ENCODE measurements around the gene SOS1. TPM values are rescaled to one million over a fixed set of nuclear protein-coding genes. Genes with fewer than 3 reads are reported as not detected.

Gene SOS1
- total RNA-seq, 1 donor from 2014 or later = 8.2 TPM

DNA sequence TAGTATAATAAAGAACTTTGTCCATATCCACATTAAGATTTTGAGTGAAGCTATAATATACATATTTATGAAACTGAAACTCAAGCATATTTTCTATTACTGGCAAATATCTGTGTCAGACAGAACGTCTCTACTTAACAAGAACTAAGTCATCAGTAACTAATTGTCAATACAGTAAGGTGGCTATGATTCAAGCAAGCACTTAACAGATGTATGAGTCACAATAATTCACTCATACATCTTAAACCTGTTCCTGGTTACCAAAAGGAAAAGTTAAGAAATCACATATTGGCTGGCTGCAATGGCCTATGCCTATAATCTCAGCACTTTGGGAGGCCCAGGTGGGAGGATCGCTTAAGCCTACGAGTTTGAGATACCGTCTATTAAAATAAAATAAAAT, 96.0 kb downstream of the SOS1 start:
- H3K36me3 ChIP-seq (ENCODE audit: control insufficient read depth, insufficient read depth, low read length) = peaks cover 2% of the 10 kb centered on the region
- H3K4me3 ChIP-seq (ENCODE audit: low read depth, low read length) = no peak overlapping the region
- DNase-seq (ENCODE audit: low read depth) = peak; percentile 94
- no peaks in the 10 kb centered on the region for H3K27me3 ChIP-seq (ENCODE audit: control insufficient read depth, insufficient read depth, low read length)
- no peak for FAIRE-seq
- TF ChIP-seq, protein P1, sequence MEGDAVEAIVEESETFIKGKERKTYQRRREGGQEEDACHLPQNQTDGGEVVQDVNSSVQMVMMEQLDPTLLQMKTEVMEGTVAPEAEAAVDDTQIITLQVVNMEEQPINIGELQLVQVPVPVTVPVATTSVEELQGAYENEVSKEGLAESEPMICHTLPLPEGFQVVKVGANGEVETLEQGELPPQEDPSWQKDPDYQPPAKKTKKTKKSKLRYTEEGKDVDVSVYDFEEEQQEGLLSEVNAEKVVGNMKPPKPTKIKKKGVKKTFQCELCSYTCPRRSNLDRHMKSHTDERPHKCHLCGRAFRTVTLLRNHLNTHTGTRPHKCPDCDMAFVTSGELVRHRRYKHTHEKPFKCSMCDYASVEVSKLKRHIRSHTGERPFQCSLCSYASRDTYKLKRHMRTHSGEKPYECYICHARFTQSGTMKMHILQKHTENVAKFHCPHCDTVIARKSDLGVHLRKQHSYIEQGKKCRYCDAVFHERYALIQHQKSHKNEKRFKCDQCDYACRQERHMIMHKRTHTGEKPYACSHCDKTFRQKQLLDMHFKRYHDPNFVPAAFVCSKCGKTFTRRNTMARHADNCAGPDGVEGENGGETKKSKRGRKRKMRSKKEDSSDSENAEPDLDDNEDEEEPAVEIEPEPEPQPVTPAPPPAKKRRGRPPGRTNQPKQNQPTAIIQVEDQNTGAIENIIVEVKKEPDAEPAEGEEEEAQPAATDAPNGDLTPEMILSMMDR (IDR thresholded peaks at IDR 0.05; ENCODE audit: insufficient read depth, low read length, severe bottlenecking) = no peak

DNA sequence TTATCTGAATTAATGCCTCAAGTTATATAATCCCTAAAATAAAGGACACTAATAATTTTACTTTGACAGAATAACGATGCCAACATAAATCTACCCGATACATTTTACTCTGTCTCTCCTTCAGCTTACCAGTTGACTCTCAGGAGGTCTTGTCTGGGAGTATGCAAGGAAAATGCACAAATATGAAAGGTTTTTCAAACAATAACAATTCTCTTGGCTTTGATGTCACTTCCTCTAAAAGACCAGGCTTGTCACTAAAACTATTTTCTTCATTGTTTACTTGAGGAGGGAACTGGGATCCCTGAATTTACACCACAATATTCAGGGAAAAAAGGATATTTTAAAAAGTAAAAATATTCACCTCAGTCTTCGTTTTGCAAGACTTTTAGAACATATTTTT, 97.2 kb downstream of the SOS1 start:
- Histone ChIP-seq H3K4me3 (ENCODE audit: low read depth, low read length) (no peak overlapping the region), H3K36me3 (ENCODE audit: control insufficient read depth, insufficient read depth, low read length) (peaks cover 2% of the 10 kb centered on the region), H3K27me3 (ENCODE audit: control insufficient read depth, insufficient read depth, low read length) (no peaks in the 10 kb centered on the region)
- DNase-seq (ENCODE audit: low read depth) (no peak), FAIRE-seq (no peak)
- TF ChIP-seq, protein P1 (IDR thresholded peaks at IDR 0.05; ENCODE audit: insufficient read depth, low read length, severe bottlenecking) = no peak

DNA sequence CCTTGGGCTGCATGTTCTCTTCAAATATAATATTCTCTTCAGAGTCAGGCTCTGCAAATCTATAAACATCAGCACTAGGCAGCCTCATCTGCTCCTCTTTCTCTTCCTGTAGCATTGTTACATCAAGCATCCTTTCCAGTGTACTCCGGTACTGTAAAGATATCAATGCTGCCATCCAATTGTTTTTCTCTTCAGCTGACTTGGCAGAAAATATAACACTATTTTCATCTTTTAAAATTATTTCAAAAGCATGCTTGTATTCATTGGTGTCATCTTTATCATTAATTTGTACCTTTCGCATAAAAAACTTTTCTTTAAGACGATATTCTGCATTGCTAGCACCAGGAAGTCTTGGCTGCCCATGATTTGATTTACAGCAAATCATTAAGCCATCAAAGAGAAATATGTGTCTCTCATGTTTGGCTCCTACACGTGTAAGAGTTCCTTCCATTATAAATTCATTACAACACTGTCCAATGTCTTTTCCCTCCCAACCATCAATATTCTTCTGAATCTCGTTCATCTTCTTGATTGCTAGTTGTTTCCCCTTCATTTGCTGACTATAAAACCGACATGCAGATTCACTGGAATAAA, 98.1 kb downstream of the SOS1 start:
- Histone ChIP-seq H3K4me3 (ENCODE audit: low read depth, low read length) (no peak overlapping the region), H3K27me3 (ENCODE audit: control insufficient read depth, insufficient read depth, low read length) (no peaks in the 10 kb centered on the region), H3K36me3 (ENCODE audit: control insufficient read depth, insufficient read depth, low read length) (peaks cover 2% of the 10 kb centered on the region)
- no peak for FAIRE-seq
- TF ChIP-seq, protein P1 (IDR thresholded peaks at IDR 0.05; ENCODE audit: insufficient read depth, low read length, severe bottlenecking) = no peak
- no peak for DNase-seq (ENCODE audit: low read depth)

DNA sequence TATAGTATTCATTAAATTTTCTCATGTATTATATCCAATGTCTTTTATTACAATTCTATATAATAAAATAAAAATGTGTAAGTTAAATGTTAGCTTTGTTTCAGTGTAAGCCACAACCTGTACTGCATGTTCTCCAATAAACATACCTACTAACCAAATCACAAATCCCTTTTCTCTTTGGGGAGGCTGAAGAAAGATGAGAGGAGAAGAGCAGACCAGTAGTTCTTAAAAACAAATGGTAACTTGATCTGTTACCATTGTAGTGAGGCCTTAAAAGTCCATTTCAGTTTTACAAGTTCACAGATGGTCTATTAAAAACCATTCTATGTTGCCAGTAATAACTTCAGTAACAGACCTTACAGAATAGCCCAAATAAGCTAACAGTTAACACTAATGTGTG, 100.5 kb downstream of the SOS1 start:
- FAIRE-seq = no peak
- DNase-seq (ENCODE audit: low read depth) = no peak
- Histone ChIP-seq H3K27me3 (ENCODE audit: control insufficient read depth, insufficient read depth, low read length) (no peaks in the 10 kb centered on the region), H3K36me3 (ENCODE audit: control insufficient read depth, insufficient read depth, low read length) (peaks cover 2% of the 10 kb centered on the region), H3K4me3 (ENCODE audit: low read depth, low read length) (no peak overlapping the region)
- TF ChIP-seq, protein P1 (IDR thresholded peaks at IDR 0.05; ENCODE audit: insufficient read depth, low read length, severe bottlenecking) = no peak

DNA sequence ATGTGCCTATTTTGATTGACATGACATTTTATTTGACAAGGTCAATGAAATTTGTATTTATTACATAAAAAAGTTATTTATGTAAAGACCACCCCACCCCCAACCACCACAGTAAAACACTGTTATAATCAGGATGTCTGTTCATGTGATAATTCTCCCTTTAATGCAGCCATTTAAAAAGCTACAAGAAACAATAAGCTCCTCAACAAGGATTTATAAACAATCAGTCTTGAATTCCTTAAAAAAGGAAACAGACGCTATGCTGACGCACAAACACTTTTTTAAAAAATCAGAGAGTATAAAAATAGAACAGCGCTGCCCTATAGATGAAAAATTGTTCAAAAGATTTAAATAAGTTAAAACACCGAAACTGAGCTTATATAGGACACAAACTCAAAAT, 102.2 kb downstream of the SOS1 start:
- DNase-seq (ENCODE audit: low read depth) (no peak), FAIRE-seq (no peak)
- TF ChIP-seq, protein P1 (IDR thresholded peaks at IDR 0.05; ENCODE audit: insufficient read depth, low read length, severe bottlenecking) = no peak
- Histone ChIP-seq H3K27me3 (ENCODE audit: control insufficient read depth, insufficient read depth, low read length) (no peaks in the 10 kb centered on the region), H3K36me3 (ENCODE audit: control insufficient read depth, insufficient read depth, low read length) (peaks cover 2% of the 10 kb centered on the region), H3K4me3 (ENCODE audit: low read depth, low read length) (no peak overlapping the region)

DNA sequence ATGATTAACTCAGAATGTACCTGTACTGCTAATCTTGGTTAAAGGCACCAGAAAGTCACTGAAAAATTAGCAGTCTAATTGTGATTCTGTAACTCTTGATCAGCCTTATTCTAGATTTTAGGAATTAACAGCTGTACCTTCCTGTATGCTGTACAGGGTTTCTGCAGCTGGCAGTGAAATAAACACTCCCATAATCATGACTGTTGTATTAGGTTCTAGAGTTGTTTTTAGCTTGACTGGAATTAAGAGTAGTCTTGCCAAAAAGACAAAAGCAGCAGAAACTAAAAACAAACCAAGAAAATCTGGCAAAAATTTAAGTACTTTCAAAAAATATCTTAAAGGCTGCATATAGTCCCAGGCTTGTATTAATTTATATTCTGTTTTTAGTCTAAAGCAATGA, 103.5 kb downstream of the SOS1 start:
- no peaks in the 10 kb centered on the region for H3K36me3 ChIP-seq (ENCODE audit: control insufficient read depth, insufficient read depth, low read length)
- no peak overlapping the region for H3K4me3 ChIP-seq (ENCODE audit: low read depth, low read length)
- FAIRE-seq = no peak
- no peak for DNase-seq (ENCODE audit: low read depth)
- TF ChIP-seq, protein P1 (IDR thresholded peaks at IDR 0.05; ENCODE audit: insufficient read depth, low read length, severe bottlenecking) = no peak
- H3K27me3 ChIP-seq (ENCODE audit: control insufficient read depth, insufficient read depth, low read length) = no peaks in the 10 kb centered on the region
